NCI-H82 (cell line): ENCODE results near the gene ANAPC7.

Experiments
- DNase-seq: peaks from one replicate; lab custom pipeline; 2025; lab: John Stamatoyannopoulos, UW

The ANAPC7 gene

GRCh38 chr12:110373962-110374611 lies 29.4 kb downstream of the ANAPC7 start:
- DNase-seq = no peak

GRCh38 chr12:110373425-110373824 lies 30.1 kb downstream of the ANAPC7 start:
- peak; percentile 34 for DNase-seq

GRCh38 chr12:110373025-110373424 lies 30.5 kb downstream of the ANAPC7 start:
- DNase-seq = no peak

GRCh38 chr12:110372056-110372425 lies 31.5 kb downstream of the ANAPC7 start:
- no peak for DNase-seq

GRCh38 chr12:110371408-110372055 lies 32.0 kb downstream of the ANAPC7 start:
- DNase-seq = peak; percentile 79

GRCh38 chr12:110370732-110371231 lies 32.7 kb downstream of the ANAPC7 start:
- DNase-seq = no peak

GRCh38 chr12:110369992-110370391 lies 33.5 kb downstream of the ANAPC7 start:
- no peak for DNase-seq

GRCh38 chr12:110367181-110367864 lies 36.2 kb downstream of the ANAPC7 start:
- peak; percentile 92 for DNase-seq

GRCh38 chr12:110366321-110367142 lies 37.0 kb downstream of the ANAPC7 start:
- peak; percentile 49 for DNase-seq

- no peak for DNase-seq
These were observed 37.8 kb downstream of the ANAPC7 start for GRCh38 chr12:110365489-110366320.

- no peak for DNase-seq
These were observed 42.3 kb downstream of the ANAPC7 start for GRCh38 chr12:110361216-110361615.

- peak; percentile 23 for DNase-seq
These were observed 45.0 kb downstream of the ANAPC7 start for GRCh38 chr12:110358384-110359097.

- peak; percentile 77 for DNase-seq
These were observed 48.4 kb downstream of the ANAPC7 start for GRCh38 chr12:110355073-110355472.

- DNase-seq = peak; percentile 53
These were observed 49.2 kb downstream of the ANAPC7 start for GRCh38 chr12:110354172-110354780.

GRCh38 chr12:110353211-110353965 lies 50.1 kb downstream of the ANAPC7 start:
- peak; percentile 50 for DNase-seq

GRCh38 chr12:110352401-110352800 lies 51.1 kb downstream of the ANAPC7 start:
- DNase-seq = no peak

GRCh38 chr12:110351119-110351518 lies 52.4 kb downstream of the ANAPC7 start:
- no peak for DNase-seq

GRCh38 chr12:110349514-110350151 lies 53.9 kb downstream of the ANAPC7 start:
- peak; percentile 41 for DNase-seq

- DNase-seq = no peak
These were observed 54.4 kb downstream of the ANAPC7 start for GRCh38 chr12:110349096-110349495.
